GM12872 (cell line): ENCODE measurements around the gene DIRAS1.

Experiments
- CTCF ChIP-seq: IDR thresholded peaks from 3 replicates; pipeline ENCODE4 v1.5.1; 2011; ENCODE audit warnings: low read depth, mild to moderate bottlenecking, low read length, moderate library complexity; ENCODE audit not compliant: insufficient read depth

DIRAS1 gene

GRCh38 chr19:2700660-2701360 is 20.4 kb downstream of the DIRAS1 start:
- no peak for TF ChIP-seq CTCF

GRCh38 chr19:2699413-2700140 is 21.6 kb downstream of the DIRAS1 start:
- TF ChIP-seq CTCF: no peak

DNA sequence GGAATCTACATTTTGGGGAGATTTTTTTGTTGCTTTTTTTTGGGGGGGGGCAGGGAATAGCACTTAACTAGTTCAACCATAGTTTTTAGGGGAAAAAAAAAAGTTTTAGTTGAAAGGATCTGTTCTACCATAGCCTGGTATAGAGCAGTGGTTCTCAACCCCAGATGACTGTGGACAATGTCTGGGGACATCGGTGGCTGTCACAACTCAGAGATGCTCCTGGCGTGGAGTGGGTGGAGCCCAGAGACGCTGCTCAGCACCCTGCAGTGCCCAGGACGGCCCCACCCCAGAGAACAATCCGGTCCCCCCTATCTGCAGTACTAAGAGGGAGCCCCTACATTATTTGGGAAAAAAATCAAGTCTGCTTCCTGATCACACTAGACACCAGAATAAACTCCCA is 27.0 kb downstream of the DIRAS1 start:
- TF ChIP-seq CTCF: no peak

DNA sequence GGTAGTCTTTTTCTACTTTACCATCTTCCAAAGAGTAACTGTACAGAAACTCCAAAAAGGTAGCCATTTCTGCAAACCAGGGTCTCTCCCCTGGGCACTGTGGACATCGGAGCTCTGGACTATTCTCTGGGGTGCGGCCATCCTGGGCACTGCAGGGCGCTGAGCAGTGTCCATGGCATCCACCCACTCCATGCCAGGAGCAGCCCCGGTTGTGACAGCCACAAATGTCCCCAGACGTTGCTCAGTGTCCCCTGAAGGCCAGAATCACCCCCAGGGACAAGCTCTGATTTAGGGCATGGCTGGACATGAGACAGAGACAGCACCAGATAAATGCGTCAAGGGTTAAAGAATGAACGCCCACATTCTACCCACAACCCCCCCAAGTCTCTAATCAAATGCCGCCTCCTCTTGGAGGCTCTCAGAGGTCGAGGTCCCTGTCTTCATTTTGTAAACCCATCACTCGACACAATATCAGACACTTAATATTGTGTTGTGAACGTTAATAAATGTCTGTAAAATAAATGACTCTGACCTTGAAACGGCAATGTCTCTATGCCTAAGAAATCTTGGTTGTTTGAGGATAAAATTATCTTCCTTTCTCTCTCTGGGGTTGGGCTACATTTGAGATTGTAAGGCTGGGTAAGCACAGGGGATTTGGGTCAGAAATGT is 27.5 kb downstream of the DIRAS1 start:
- no peak for TF ChIP-seq CTCF

DNA sequence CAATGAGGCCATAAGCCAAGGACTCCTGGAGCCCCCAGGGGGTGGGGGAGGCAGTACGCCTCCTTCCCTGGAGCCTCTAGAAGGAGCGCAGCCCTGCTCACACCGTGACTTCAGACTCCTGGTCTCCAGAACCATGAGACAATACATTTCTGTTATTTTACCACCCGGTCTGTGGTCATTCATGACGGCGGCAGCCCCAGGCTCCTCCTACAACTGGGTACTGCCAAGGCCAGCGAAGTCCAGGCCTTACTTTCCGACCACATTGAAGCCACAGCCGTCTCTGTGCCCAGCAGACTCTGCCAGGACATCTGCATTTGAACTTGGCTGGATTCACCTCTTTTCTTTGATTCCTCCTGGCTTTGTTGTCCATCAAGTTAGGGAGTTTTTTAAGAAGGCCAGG is 29.2 kb downstream of the DIRAS1 start:
- no peak for TF ChIP-seq CTCF

DNA sequence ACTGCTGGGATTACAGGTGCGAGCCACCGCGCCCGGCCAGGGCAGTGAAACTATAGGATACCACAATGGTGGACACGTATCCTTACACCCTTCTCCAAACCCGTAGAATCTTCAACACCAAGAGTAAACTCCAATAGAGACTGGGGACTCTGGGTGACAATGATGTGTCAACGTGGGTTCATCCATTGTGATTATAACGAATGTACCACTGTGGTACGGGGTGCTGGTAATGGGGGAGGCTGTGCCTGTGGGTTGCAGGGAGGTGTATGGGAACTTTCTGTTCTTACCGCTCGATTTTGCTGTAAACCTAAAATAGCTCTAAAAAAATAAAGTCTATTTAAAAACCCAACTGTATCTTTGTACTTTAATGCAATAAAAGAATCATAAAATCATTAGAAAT is 30.3 kb downstream of the DIRAS1 start:
- TF ChIP-seq CTCF: no peak

- no peak for TF ChIP-seq CTCF
These were observed 34.8 kb downstream of the DIRAS1 start for GRCh38 chr19:2686360-2686759.
